HUES48 (cell line): Measurements from ENCODE around the gene GCG.

Experiments used
- H3K27ac ChIP-seq: one replicate; pipeline ENCODE4 v1.7.0; 2013; ENCODE audit warnings: low read depth, low read length, inconsistent platforms
- H3K27me3 ChIP-seq: 2 replicates; pipeline ENCODE4 v1.6.1; 2013; ENCODE audit warnings: mild to moderate bottlenecking, low read length; ENCODE audit not compliant: control insufficient read depth, insufficient read depth
- H3K36me3 ChIP-seq: 2 replicates; pipeline ENCODE4 v1.6.1; 2013; ENCODE audit warnings: low read length; ENCODE audit not compliant: control insufficient read depth, insufficient read depth
- H3K4me1 ChIP-seq: 2 replicates; pipeline ENCODE4 v1.6.1; 2013; ENCODE audit warnings: mild to moderate bottlenecking, low read length; ENCODE audit not compliant: control insufficient read depth, insufficient read depth
- H3K4me3 ChIP-seq: 2 replicates; pipeline ENCODE4 v1.5.1; 2013; ENCODE audit warnings: mild to moderate bottlenecking, low read depth, low read length
- H3K9ac ChIP-seq: 2 replicates; pipeline ENCODE4 v1.6.1; 2013; ENCODE audit warnings: mild to moderate bottlenecking, low read depth, low read length, moderate library complexity
- H3K9me3 ChIP-seq: 2 replicates; pipeline ENCODE4 v1.6.1; 2013; ENCODE audit warnings: low read length; ENCODE audit not compliant: control insufficient read depth, insufficient read depth

The GCG gene

DNA sequence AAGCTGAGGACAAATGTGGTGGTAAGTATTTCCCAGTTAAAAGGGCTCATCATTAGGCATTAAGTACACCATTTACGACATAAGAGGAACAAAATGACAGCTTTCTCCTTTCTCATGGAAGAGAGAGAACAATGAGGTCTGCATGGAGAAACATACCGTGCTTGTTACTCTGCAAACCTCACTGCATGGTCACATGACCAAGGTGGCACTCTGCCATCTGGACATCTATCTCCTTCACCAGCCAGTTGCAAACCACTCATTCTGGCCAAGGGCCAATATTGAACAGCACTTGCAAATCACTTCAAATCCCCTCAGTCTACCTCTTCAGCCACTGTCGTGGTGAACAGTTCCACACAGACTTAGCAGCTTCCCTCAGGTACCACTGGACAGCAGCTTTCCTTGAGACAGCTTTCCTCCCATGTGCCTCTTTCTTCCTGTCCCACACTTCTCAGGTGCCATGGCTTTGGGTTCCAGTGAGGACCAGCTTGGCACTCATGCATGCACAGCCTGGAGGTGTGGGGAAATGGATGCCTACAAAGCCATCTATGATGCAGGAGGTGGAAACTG is 48.5 kb downstream of the GCG start:
- H3K36me3 ChIP-seq = no peaks in the 10 kb centered on the region
- H3K4me1 ChIP-seq = no peaks in the 10 kb centered on the region
- H3K4me3 ChIP-seq = no peak overlapping the region
- no peaks in the 10 kb centered on the region for H3K9me3 ChIP-seq
- no peak overlapping the region for H3K9ac ChIP-seq
- H3K27ac ChIP-seq = no peak overlapping the region
- H3K27me3 ChIP-seq = no peaks in the 10 kb centered on the region

GRCh38 chr2:162100579-162100978 is 51.5 kb downstream of the GCG start:
- Histone ChIP-seq H3K36me3 (no peaks in the 10 kb centered on the region), H3K9me3 (no peaks in the 10 kb centered on the region), H3K4me1 (no peaks in the 10 kb centered on the region), H3K4me3 (no peak overlapping the region), H3K9ac (no peak overlapping the region), H3K27ac (no peak overlapping the region), H3K27me3 (no peaks in the 10 kb centered on the region)

DNA sequence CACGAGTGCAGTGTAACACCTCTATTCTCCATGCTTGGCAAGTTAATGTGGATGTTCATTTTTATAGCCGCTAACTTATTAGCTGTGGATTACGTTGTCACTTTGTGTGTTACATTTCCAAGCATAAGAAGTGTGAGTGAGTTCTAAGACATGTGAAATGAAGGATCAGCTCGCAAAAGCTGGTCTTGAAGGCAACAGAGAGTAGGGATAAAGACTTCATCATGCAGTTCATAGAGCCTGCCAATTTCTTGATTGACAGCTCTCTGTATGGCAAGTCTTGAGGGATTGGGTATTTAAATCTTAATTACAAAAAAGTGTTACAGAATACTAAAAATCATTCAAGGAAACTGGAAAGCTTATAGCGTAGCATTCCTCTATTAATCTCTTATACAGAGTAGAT is 52.2 kb downstream of the GCG start:
- H3K9me3 ChIP-seq = no peaks in the 10 kb centered on the region
- H3K4me3 ChIP-seq = no peak overlapping the region
- no peaks in the 10 kb centered on the region for H3K4me1 ChIP-seq
- H3K9ac ChIP-seq = no peak overlapping the region
- H3K27me3 ChIP-seq = no peaks in the 10 kb centered on the region
- no peaks in the 10 kb centered on the region for H3K36me3 ChIP-seq
- H3K27ac ChIP-seq = no peak overlapping the region
